ENCODE results near the gene CERCAM. TPM values are rescaled to one million over a fixed set of nuclear protein-coding genes. Genes with fewer than 3 reads are reported as not detected.

CERCAM gene
- polyA plus RNA-seq, 1 donor (not counting 4 experiments of a cell fraction or from before 2014, with no cell fraction given): 15.9 TPM

- H3K27me3 ChIP-seq (ENCODE audit: control insufficient read depth, extremely low read depth, insufficient read depth, low read length): no peaks in the 10 kb centered on the region
- no peak for TF ChIP-seq CTCF (optimal IDR thresholded peaks at IDR 0.05 in 1 of 3, IDR thresholded peaks at IDR 0.05 in 1 of 3, conservative IDR thresholded peaks at IDR 0.05 in 1 of 3; ENCODE audit: extremely low read depth in 1 of 3, insufficient read depth in 2 of 3, low read length in 3 of 3)
- no peak for TF ChIP-seq EZH2 (IDR thresholded peaks at IDR 0.05; ENCODE audit: low read length)
- no peak for DNase-seq (ENCODE audit: low read depth, low spot score)
- no peak for FAIRE-seq
- H3K9me1 ChIP-seq (ENCODE audit: control insufficient read depth, extremely low read depth, insufficient read depth, low read length): no peaks in the 10 kb centered on the region
- no peak overlapping the region for H3K9ac ChIP-seq (ENCODE audit: control insufficient read depth, extremely low read depth, insufficient read depth, low read length)
- no peaks in the 10 kb centered on the region for H4K20me1 ChIP-seq (ENCODE audit: control insufficient read depth, extremely low read depth, insufficient read depth, low read length)
- H2AFZ ChIP-seq (ENCODE audit: control insufficient read depth, low read length): no peak overlapping the region
- H3K27ac ChIP-seq (ENCODE audit: control insufficient read depth, insufficient read depth, low read length): no peak overlapping the region
- H3K4me2 ChIP-seq (ENCODE audit: control insufficient read depth, extremely low read depth, insufficient read depth, low read depth, low read length): no peak overlapping the region
- no peak overlapping the region for H3K4me3 ChIP-seq (ENCODE audit: control insufficient read depth in 2 of 3, extremely low read depth in 1 of 3, insufficient read depth in 2 of 3, low read depth in 1 of 3, low read length in 3 of 3)
- dilution Hi-C loops (cut with MboI; ENCODE audit: extremely low pct_ligation_motif_present, low sequenced_read_pairs): no loop called here
- no peaks in the 10 kb centered on the region for H3K4me1 ChIP-seq (ENCODE audit: control insufficient read depth, extremely low read depth, insufficient read depth, low read length)
- H3K9me3 ChIP-seq (ENCODE audit: control insufficient read depth, low read depth, low read length): no peaks in the 10 kb centered on the region
- peaks cover 23 to 44% of the 10 kb centered on the region in 2 experiments for H3K36me3 ChIP-seq (ENCODE audit: control insufficient read depth in 2 of 2, extremely low read depth in 1 of 2, insufficient read depth in 2 of 2, low read length in 2 of 2)
- peaks cover 4% of the 10 kb centered on the region for H3K79me2 ChIP-seq (ENCODE audit: control insufficient read depth, insufficient read depth, low read length)
These were observed 35.7 kb upstream of the CERCAM start for GRCh38 chr9:128384801-128385495.

GRCh38 chr9:128385496-128386460 lies 34.9 kb upstream of the CERCAM start:
- Histone ChIP-seq H3K4me1 (ENCODE audit: control insufficient read depth, extremely low read depth, insufficient read depth, low read length) (no peaks in the 10 kb centered on the region), H3K4me2 (ENCODE audit: control insufficient read depth, extremely low read depth, insufficient read depth, low read depth, low read length) (no peak overlapping the region), H3K36me3 (ENCODE audit: control insufficient read depth in 2 of 2, extremely low read depth in 1 of 2, insufficient read depth in 2 of 2, low read length in 2 of 2) (peaks cover 20 to 38% of the 10 kb centered on the region in 2 experiments), H3K79me2 (ENCODE audit: control insufficient read depth, insufficient read depth, low read length) (peaks cover 2% of the 10 kb centered on the region), H3K9me1 (ENCODE audit: control insufficient read depth, extremely low read depth, insufficient read depth, low read length) (no peaks in the 10 kb centered on the region), H3K9ac (ENCODE audit: control insufficient read depth, extremely low read depth, insufficient read depth, low read length) (no peak overlapping the region), H3K4me3 (ENCODE audit: control insufficient read depth in 2 of 3, extremely low read depth in 1 of 3, insufficient read depth in 2 of 3, low read depth in 1 of 3, low read length in 3 of 3) (no peak overlapping the region), H4K20me1 (ENCODE audit: control insufficient read depth, extremely low read depth, insufficient read depth, low read length) (no peaks in the 10 kb centered on the region), H3K27ac (ENCODE audit: control insufficient read depth, insufficient read depth, low read length) (no peak overlapping the region), H3K27me3 (ENCODE audit: control insufficient read depth, extremely low read depth, insufficient read depth, low read length) (no peaks in the 10 kb centered on the region), H3K9me3 (ENCODE audit: control insufficient read depth, low read depth, low read length) (no peaks in the 10 kb centered on the region), H2AFZ (ENCODE audit: control insufficient read depth, low read length) (no peak overlapping the region)
- FAIRE-seq (no peak), DNase-seq (ENCODE audit: low read depth, low spot score) (no peak)
- dilution Hi-C loops (cut with MboI; ENCODE audit: extremely low pct_ligation_motif_present, low sequenced_read_pairs): no loop called here
- no peak for TF ChIP-seq CTCF (optimal IDR thresholded peaks at IDR 0.05 in 1 of 3, IDR thresholded peaks at IDR 0.05 in 1 of 3, conservative IDR thresholded peaks at IDR 0.05 in 1 of 3; ENCODE audit: extremely low read depth in 1 of 3, insufficient read depth in 2 of 3, low read length in 3 of 3)
- no peak for TF ChIP-seq EZH2 (IDR thresholded peaks at IDR 0.05; ENCODE audit: low read length)

Data from keratinocyte (primary cell).